ENCODE measurements around the gene PRIM2.
"Not testable (repeated sequence)": the region's sequence is repeated elsewhere in the genome, so short reads cannot be mapped to it uniquely, and the experiment has no call there.

Gene PRIM2

DNA sequence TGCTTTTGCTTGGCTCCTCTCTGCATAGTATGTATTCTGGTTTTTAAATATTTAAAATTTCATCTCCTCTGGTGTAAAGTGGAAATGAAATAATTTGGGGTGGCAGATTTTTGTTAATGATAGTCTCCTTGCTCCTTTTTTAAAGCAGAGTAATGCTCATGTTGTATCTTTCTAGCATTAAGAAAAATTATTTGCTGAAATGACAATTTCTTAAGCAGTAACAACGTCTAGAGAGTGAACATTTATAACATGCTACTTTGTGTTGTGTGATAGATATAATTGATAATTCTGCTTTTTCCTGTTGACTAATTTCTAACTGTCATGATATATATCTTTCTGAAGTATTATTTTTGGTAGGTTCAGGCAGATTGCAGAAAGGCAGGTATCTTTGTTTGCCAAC lies 127.4 kb downstream of the PRIM2 start:
- not testable (repeated sequence) for FAIRE-seq

GRCh38 chr6:57445379-57445778 lies 127.9 kb downstream of the PRIM2 start:
- DNase-seq (ENCODE audit: low spot score); FAIRE-seq: not testable (repeated sequence)

More for the DNA sequence above, 127.4 kb downstream of the PRIM2 start:
- not testable (repeated sequence) for DNase-seq (ENCODE audit: low spot score)

DNA sequence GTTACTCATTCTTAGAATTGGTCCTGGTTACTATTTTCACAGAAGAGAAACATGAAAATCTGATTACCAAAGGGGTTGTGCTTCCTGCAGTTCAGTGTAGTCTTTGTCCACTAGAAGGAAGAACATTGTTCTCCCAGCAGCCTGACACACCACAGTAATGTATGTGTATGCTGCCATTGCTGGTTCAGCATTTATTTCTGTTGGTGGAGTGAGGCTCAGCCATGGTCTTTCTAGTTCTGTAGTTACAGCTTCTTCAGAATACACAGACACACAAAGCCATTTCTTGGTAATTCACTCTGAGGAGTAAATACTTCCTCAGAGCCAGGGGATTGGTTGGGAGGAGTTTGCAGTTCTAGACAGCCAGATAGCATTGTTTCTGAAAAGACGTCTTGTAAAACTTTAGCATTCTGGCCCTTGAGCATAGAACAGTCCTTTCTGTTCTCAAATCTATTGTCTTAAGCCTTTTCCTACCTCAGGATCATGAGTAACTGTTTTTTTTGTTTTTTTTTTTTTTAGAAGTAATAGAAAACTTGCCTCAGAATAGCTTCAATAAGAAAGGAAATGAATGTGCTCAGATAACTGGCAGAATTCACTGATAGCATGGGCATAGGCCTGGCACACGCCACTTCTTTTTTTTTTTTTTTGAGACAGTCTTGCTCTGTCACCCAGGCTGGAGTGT lies 128.5 kb downstream of the PRIM2 start:
- FAIRE-seq; DNase-seq (ENCODE audit: low spot score): not testable (repeated sequence)

- not testable (repeated sequence) for DNase-seq (ENCODE audit: low spot score); FAIRE-seq
These were observed 132.2 kb downstream of the PRIM2 start for GRCh38 chr6:57449496-57450066.

DNA sequence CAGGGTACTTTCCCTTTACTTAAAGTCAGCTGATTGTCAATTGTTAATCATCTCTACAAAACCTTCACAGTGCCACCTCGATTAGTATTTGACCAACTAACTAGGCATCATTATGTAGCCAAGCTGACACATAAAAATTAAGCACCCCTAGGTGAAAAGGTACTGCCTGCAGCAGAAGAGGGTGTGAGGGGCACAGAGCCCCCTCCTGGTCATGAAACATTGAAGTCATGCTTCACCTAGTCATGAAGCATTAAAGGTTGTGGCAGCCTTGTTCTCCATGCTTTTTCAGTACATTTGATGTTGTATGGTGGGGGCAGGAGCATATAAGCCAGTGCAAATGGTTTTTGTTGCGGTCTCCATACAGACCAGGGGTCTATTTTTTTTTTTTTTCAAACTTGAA lies 142.4 kb downstream of the PRIM2 start:
- not testable (repeated sequence) for DNase-seq (ENCODE audit: low spot score); FAIRE-seq

GRCh38 chr6:57461022-57461421 lies 143.6 kb downstream of the PRIM2 start:
- not testable (repeated sequence) for FAIRE-seq; DNase-seq (ENCODE audit: low spot score)

- DNase-seq (ENCODE audit: low spot score); FAIRE-seq: not testable (repeated sequence)
These were observed 146.4 kb downstream of the PRIM2 start for GRCh38 chr6:57463809-57464208.

GRCh38 chr6:57465968-57466367 lies 148.5 kb downstream of the PRIM2 start:
- not testable (repeated sequence) for DNase-seq (ENCODE audit: low spot score); FAIRE-seq

DNA sequence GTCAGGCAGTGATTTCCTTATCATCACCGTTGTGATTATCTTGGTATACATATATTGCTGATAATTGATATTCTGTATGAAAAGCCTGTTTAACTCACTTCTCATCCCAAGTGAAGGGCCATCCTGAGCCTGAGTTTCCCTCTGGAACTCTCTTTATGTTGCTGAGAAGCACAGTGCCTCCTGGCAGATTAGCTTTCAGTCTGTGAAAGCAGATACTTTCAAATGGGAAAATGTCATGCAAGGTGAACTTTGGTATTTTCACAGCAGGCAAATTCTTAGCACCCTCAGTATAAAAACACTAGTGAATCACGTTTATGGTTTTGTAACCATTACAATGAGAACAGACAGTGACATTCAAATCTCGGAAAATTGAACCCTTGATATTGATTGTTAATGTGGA lies 151.6 kb downstream of the PRIM2 start:
- FAIRE-seq (no peak), DNase-seq (ENCODE audit: low spot score) (no peak)

DNA sequence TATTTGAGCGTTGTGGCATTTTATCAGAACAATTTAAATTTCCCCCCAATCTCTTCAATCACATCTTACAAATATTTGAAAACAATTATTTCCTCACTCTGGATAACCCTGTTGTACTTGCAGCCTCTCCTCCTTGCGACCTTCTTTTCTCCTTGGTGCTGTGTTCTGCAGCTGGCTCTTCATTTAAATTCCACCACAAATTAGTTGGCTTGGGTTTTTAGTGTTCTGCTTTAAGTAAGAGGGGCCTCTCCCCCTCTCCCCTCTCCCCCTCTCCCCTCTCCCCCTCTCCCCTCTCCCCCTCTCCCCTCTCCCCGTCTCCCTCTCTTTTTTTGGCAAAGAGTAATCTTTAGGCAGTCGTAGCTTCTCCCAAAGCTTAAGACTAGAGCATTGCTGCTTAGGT lies 152.7 kb downstream of the PRIM2 start:
- DNase-seq (ENCODE audit: low spot score); FAIRE-seq: not testable (repeated sequence)

- not testable (repeated sequence) for DNase-seq (ENCODE audit: low spot score); FAIRE-seq
These were observed 154.0 kb downstream of the PRIM2 start for GRCh38 chr6:57471314-57471864.

DNA sequence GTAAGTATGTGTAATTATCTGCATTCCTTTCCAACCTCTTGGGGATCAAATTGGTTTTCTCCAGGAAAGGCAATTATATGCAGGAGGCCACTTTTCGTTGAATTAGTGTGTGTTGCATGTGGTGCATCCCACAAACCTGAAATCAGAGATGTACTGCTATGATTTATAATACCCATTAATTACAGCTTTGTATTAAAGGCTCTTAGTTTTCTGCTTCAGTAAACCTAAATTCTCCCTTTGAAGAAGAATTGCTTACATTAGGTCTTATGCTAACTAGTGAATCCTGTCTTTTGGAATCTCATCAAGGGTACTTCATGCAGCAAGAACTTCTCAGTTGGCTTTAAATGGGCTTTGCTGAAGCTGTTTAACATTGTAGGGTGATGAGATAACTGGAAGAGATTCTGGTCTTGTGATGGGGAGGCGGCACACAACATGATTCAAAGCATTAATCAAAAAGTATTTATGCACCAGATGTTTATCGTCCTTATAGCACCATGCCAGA lies 155.5 kb downstream of the PRIM2 start:
- not testable (repeated sequence) for FAIRE-seq; DNase-seq (ENCODE audit: low spot score)

GRCh38 chr6:57474862-57475475 lies 157.5 kb downstream of the PRIM2 start:
- DNase-seq (ENCODE audit: low spot score): not testable (repeated sequence)

DNA sequence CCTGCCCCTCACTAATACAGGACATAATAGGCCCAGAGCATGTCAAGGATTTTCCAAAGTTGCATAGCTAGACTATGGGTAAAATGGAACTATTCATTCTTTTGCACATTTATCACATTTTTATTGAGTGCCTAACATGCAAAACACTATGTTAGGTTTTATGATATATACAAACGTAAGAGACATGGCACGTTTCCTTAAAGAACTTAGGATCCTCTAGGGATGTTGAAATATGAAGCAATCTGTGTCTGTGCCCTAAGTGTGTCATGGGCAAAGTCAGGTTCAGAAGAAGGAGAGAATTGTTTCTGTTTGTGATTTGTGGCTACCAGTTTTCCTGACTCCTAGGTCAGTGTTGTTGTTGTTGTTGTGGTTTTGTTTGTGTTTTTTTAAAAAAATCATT lies 158.2 kb downstream of the PRIM2 start:
- FAIRE-seq; DNase-seq (ENCODE audit: low spot score): not testable (repeated sequence)

More at GRCh38 chr6:57474862-57475475, 157.5 kb downstream of the PRIM2 start:
- FAIRE-seq: not testable (repeated sequence)

DNA sequence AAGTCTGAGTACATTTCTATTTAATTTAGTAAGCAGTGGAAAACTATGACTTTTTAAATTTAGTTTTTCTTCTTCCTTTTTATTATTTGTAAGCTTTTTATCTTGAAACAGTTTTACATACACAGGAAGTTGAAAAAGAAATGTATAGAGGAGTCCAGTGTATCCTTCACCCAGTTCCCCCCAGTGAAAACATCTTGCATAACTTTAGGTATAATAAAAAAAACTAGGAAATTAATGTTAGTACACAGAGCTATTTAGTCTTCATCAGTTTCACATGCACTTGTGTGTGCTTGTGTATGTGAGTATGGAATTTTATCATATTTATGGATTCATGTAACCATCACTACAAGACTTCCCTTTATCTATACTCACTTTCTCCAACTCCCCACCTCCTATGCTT lies 162.8 kb downstream of the PRIM2 start:
- not testable (repeated sequence) for DNase-seq (ENCODE audit: low spot score); FAIRE-seq

DNA sequence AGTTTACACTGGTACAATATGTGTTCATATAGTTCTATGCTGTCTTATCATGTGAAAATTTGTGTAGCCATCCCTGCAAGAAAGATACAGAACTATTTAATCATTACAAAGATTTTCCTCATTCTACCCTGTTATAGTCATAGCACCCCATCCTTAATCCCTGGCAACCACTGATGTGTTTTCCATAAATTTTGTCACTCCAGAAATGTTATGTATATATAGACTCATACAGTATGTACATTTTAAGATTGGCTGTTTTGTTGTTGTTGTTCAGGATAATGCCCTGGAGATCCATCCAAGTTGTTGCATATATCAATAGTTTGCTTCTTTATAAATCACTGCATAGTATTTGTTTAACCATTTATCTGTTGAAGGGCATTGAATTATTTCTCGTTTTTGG lies 163.7 kb downstream of the PRIM2 start:
- DNase-seq (ENCODE audit: low spot score); FAIRE-seq: not testable (repeated sequence)

DNA sequence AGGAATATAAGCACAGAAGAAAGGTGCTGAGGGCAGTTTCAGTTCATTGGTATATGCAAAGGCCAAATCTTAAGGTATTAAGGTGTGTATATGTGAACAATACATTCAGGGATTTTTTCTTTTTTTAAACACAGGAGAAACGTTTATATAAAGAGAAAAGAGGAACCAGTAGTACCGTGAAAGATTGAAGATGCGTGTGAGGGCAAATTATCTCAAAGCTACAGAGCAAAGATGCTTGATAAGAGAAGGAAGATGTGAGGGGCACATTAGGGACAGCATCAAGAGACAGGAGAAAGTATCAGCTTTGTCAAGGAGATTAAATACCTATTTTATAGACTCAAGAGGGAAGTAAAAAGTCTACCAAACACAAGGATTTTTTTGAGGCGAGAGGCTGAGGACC lies 165.0 kb downstream of the PRIM2 start:
- not testable (repeated sequence) for FAIRE-seq; DNase-seq (ENCODE audit: low spot score)

- not testable (repeated sequence) for FAIRE-seq; DNase-seq (ENCODE audit: low spot score)
These were observed 169.2 kb downstream of the PRIM2 start for GRCh38 chr6:57486494-57487081.

DNA sequence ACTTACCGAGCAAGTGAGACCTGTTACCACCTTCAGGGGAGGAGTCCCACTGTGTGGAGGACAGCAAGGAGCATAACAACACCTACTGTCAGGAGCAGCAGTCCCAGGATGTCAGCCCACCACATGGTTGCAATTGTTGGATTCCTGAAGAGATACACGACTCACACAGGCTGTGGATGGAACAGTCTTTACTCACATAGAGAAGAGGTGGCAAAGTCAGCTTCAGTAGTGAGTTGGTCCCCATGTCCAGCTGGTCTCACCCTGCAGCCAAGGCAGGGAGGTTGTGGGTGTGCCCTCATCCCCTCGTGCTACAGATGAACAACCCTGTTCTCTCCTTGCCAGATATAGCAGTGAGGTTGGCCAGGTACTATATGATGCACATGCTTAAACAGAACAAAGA lies 171.1 kb downstream of the PRIM2 start:
- FAIRE-seq: peak; percentile 32
- DNase-seq (ENCODE audit: low spot score): not testable (repeated sequence)

GRCh38 chr6:57489887-57490286 lies 172.5 kb downstream of the PRIM2 start:
- not testable (repeated sequence) for FAIRE-seq; DNase-seq (ENCODE audit: low spot score)

DNA sequence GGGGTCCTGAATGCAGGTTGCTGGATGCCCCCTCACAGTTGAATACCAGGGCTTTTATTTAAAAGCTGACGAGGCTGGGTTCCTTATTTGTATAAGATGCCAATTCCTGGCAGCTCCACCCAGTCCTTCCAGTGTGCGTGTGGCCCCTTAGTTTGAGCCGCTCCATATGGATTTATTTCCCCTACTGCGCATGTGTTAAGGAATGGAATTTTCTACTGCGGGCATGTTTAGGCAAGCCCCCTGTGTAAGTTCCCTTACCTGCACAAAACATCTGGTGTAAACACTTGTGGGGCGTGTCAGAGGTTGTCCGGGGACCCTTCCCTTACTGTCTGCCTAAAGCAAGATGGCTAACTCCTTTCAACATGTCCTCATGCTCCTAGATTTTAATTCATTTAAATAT lies 174.4 kb downstream of the PRIM2 start:
- FAIRE-seq; DNase-seq (ENCODE audit: low spot score): not testable (repeated sequence)

All from urothelium cell line (cell line).